ENCODE measurements around the gene CST7. TPM values are rescaled to one million over a fixed set of nuclear protein-coding genes. Genes with fewer than 3 reads are reported as not detected.

Gene CST7
- total RNA-seq, 1 experiment from 2014 or later = not detected

GRCh38 chr20:24959591-24960301 lies 10.7 kb downstream of the CST7 start:
- H3K27me3 ChIP-seq (ENCODE audit: control insufficient read depth, insufficient read depth, low read length) = no peaks in the 10 kb centered on the region
- no peaks in the 10 kb centered on the region for H3K9me3 ChIP-seq (ENCODE audit: control insufficient read depth, insufficient read depth, low read depth, low read length)
- ChIA-PET POLR2A (no interaction called here), CTCF (no interaction called here)
- no peaks in the 10 kb centered on the region for H3K4me1 ChIP-seq (ENCODE audit: control insufficient read depth, insufficient read depth, low read length)
- H3K36me3 ChIP-seq (ENCODE audit: control insufficient read depth, insufficient read depth, low read length) = peaks cover 2% of the 10 kb centered on the region
- H3K27ac ChIP-seq (ENCODE audit: low read length) = no peak overlapping the region
- in situ Hi-C loops (cut with HindIII; ENCODE audit: low pct_unique_long_range_greater_than_20kb, low sequenced_read_pairs) (no loop called here), intact Hi-C loops (cut with micrococcal nuclease; ENCODE audit: unreplicated experiment) (no loop called here)
- TF ChIP-seq SIN3A (IDR thresholded peaks at IDR 0.05; ENCODE audit: borderline replicate concordance, insufficient read depth, low read depth, low read length) (no peak), TCF7L2 (IDR thresholded peaks at IDR 0.05; ENCODE audit: low read depth, low read length) (no peak), REST (IDR thresholded peaks at IDR 0.05; ENCODE audit: insufficient read depth in 1 of 2, low read depth in 2 of 2, low read length in 1 of 2) (no peak), POLR2AphosphoS5 (IDR thresholded peaks at IDR 0.05; ENCODE audit: low read depth, low read length) (no peak)
- TF ChIP-seq, protein P1, sequence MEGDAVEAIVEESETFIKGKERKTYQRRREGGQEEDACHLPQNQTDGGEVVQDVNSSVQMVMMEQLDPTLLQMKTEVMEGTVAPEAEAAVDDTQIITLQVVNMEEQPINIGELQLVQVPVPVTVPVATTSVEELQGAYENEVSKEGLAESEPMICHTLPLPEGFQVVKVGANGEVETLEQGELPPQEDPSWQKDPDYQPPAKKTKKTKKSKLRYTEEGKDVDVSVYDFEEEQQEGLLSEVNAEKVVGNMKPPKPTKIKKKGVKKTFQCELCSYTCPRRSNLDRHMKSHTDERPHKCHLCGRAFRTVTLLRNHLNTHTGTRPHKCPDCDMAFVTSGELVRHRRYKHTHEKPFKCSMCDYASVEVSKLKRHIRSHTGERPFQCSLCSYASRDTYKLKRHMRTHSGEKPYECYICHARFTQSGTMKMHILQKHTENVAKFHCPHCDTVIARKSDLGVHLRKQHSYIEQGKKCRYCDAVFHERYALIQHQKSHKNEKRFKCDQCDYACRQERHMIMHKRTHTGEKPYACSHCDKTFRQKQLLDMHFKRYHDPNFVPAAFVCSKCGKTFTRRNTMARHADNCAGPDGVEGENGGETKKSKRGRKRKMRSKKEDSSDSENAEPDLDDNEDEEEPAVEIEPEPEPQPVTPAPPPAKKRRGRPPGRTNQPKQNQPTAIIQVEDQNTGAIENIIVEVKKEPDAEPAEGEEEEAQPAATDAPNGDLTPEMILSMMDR (IDR thresholded peaks at IDR 0.05) = no peak
- BruUV-seq (replicated peaks) = no TSS peak
- no peak for DNase-seq (ENCODE audit: low read depth, low spot score)
- no peak for ATAC-seq
- H3K4me3 ChIP-seq (ENCODE audit: low read depth in 2 of 2, low read length in 2 of 2) = no peak overlapping the region

DNA sequence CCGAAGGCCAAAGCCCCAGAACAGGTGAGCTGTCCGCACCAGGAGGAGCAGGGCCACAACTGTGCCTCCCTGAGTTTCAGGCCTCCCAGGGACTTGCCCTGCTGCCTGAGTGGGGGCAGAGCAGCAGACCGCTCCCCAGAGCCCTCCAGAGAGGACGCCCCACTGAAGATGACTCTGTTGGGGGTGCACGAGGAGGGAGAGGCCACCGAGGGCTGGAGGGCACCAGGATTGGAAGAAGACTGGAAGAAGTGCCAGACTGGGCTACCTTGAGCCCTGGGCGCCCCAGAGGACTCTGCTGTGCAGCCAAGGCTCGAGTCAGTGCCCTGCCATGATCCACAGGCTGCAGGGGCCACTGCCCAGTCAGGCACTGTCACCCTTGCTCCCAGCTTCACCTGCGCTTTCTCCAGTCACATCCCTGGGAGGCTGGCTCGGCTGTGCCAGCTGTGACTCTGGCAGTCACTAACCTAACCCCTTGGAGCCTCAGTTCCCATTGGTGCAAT lies 11.3 kb downstream of the CST7 start:
- BruUV-seq (replicated peaks) = no TSS peak
- CTCF ChIA-PET = no interaction called here
- intact Hi-C loops (cut with micrococcal nuclease; ENCODE audit: unreplicated experiment) = no loop called here

More for the DNA sequence above, 11.3 kb downstream of the CST7 start:
- H3K27ac ChIP-seq (ENCODE audit: low read length) = no peak overlapping the region
- ATAC-seq (no peak), DNase-seq (ENCODE audit: low read depth, low spot score) (no peak)
- H3K4me1 ChIP-seq (ENCODE audit: control insufficient read depth, insufficient read depth, low read length) = no peaks in the 10 kb centered on the region
- H3K9me3 ChIP-seq (ENCODE audit: control insufficient read depth, insufficient read depth, low read depth, low read length) = no peaks in the 10 kb centered on the region
- in situ Hi-C loops (cut with HindIII; ENCODE audit: low pct_unique_long_range_greater_than_20kb, low sequenced_read_pairs) = no loop called here
- peaks cover 2% of the 10 kb centered on the region for H3K36me3 ChIP-seq (ENCODE audit: control insufficient read depth, insufficient read depth, low read length)
- H3K4me3 ChIP-seq (ENCODE audit: low read depth in 2 of 2, low read length in 2 of 2) = no peak overlapping the region
- POLR2A ChIA-PET = no interaction called here
- H3K27me3 ChIP-seq (ENCODE audit: control insufficient read depth, insufficient read depth, low read length) = no peaks in the 10 kb centered on the region
- TF ChIP-seq, protein P1 (IDR thresholded peaks at IDR 0.05) = no peak
